HCT116 (cell line): Measurements from ENCODE around the gene AJUBA. TPM values are rescaled to one million over a fixed set of nuclear protein-coding genes. Genes with fewer than 3 reads are reported as not detected.

Source experiments
- ATAC-seq: fragments of 200-7000 bp; cut with Tn5 transposase; 2 replicates; pipeline ENCODE4 v1.9.1; 2020; ENCODE audit warnings: mild to moderate bottlenecking, moderate library complexity
- BruUV-seq: library from RNA; stranded (reverse); fragments of 400-500 nt; replicated peaks from 2 replicates; lab custom pipeline; 2021; lab: Mats Ljungman, UMichigan
- CTCF ChIA-PET: fragments of 300-600 bp; sonication (Branson Sonifier 250); formaldehyde crosslinking; loops from one replicate; lab custom pipeline; 2021; ENCODE audit warnings: antibody characterized with exemption; lab: Charles Lee
- POLR2A ChIA-PET: fragments of 300-600, 350-600 bp; sonication (Branson Sonifier 250); formaldehyde crosslinking; loops from one replicate; lab custom pipeline; 2021; ENCODE audit warnings: antibody characterized with exemption; lab: Charles Lee
- RAD21 ChIA-PET, 2 experiments: fragments of 300-600 bp; sonication (Branson Sonifier 250); formaldehyde crosslinking; loops; one replicate each; lab custom pipeline; 2023; ENCODE audit warnings: low total read pairs in 2 of 2; ENCODE audit not compliant: uncharacterized antibody in 2 of 2, unreplicated experiment in 2 of 2, low non-redundant PET in 1 of 2; lab: Charles Lee
- DNase-seq: peaks from one replicate; pipeline ENCODE4 v3.0.0-alpha.2; 2010; ENCODE audit warnings: low read depth, low spot score
- H2AFZ ChIP-seq: fragments of 200-600 bp; shearing (Covaris generic), sonication (generic); 2 replicates; pipeline ENCODE4 v1.6.1; 2017; ENCODE audit warnings: low read depth, mixed run types, mixed read lengths, antibody characterized with exemption, low read length; ENCODE audit not compliant: poor library complexity, severe bottlenecking
- H3K27ac ChIP-seq: 2 replicates; pipeline ENCODE4 v1.5.1; 2012; ENCODE audit warnings: low read depth, low read length
- H3K27me3 ChIP-seq: fragments of 200-600 bp; sonication (generic); 2 replicates; pipeline ENCODE4 v1.6.1; 2016; ENCODE audit warnings: mixed run types, low read length, mixed read lengths; ENCODE audit not compliant: insufficient read depth
- H3K36me3 ChIP-seq, 2 experiments: fragments of 200-500 bp in 1 of 2; fragments of 200-600 bp in 1 of 2; sonication (Bioruptor generic) in 1 of 2; sonication (generic) in 1 of 2; 2 replicates each; pipeline versions ENCODE4 v1.5.1 to v1.6.1; 2014 to 2016; ENCODE audit warnings: low read length in 2 of 2, inconsistent platforms in 1 of 2, mixed read lengths in 1 of 2, mixed run types in 1 of 2; ENCODE audit not compliant: insufficient read depth in 2 of 2, control insufficient read depth in 1 of 2
- H3K4me1 ChIP-seq, 2 experiments: fragments of 200-600 bp in 1 of 2; sonication (generic) in 1 of 2; 2 replicates each; pipeline versions ENCODE4 v1.5.1 to v1.6.1; 2012 to 2017; ENCODE audit warnings: low read length in 2 of 2, inconsistent platforms in 1 of 2, mild to moderate bottlenecking in 1 of 2, mixed read lengths in 1 of 2, mixed run types in 1 of 2, moderate library complexity in 1 of 2; ENCODE audit not compliant: insufficient read depth in 2 of 2, control insufficient read depth in 1 of 2
- H3K4me2 ChIP-seq: fragments of 200-600 bp; sonication (generic); 2 replicates; pipeline ENCODE4 v1.6.1; 2017; ENCODE audit warnings: mixed run types, low read length, mixed read lengths
- H3K4me3 ChIP-seq, 2 experiments: fragments of 200-600 bp in 1 of 2; sonication (generic) in 1 of 2; replicated peaks in 1 of 2; 2 replicates each; pipeline ENCODE4 v1.5.1; 2011 to 2016; ENCODE audit warnings: low read length in 2 of 2, control low read depth in 1 of 2, low read depth in 1 of 2, mild to moderate bottlenecking in 1 of 2, mixed read lengths in 1 of 2, mixed run types in 1 of 2
- H3K79me2 ChIP-seq: fragments of 200-600 bp; sonication (generic); 2 replicates; pipeline ENCODE4 v1.6.1; 2017; ENCODE audit warnings: mild to moderate bottlenecking, mixed run types, low read length, moderate library complexity, mixed read lengths; ENCODE audit not compliant: insufficient read depth
- H3K9ac ChIP-seq: fragments of 200-600 bp; sonication (generic); 2 replicates; pipeline ENCODE4 v1.6.1; 2016; ENCODE audit warnings: low read length, mixed read lengths
- H3K9me2 ChIP-seq: fragments of 200-600 bp; sonication (generic), shearing (Covaris generic); 2 replicates; pipeline ENCODE4 v1.6.1; 2017; ENCODE audit warnings: mixed run types, mild to moderate bottlenecking, moderate library complexity; ENCODE audit not compliant: insufficient read depth
- H3K9me3 ChIP-seq, 2 experiments: fragments of 200-500 bp in 1 of 2; fragments of 200-600 bp in 1 of 2; sonication (Bioruptor generic) in 1 of 2; sonication (generic) in 1 of 2; 2 replicates each; pipeline ENCODE4 v1.6.1; 2014 to 2017; ENCODE audit warnings: low read length in 2 of 2, mixed read lengths in 2 of 2, inconsistent platforms in 1 of 2, low read depth in 1 of 2, mild to moderate bottlenecking in 1 of 2, mixed run types in 1 of 2, moderate library complexity in 1 of 2; ENCODE audit not compliant: control insufficient read depth in 1 of 2, insufficient read depth in 1 of 2
- H4K20me1 ChIP-seq: fragments of 200-600 bp; sonication (generic), shearing (Covaris generic); 2 replicates; pipeline ENCODE4 v1.6.1; 2017; ENCODE audit warnings: mixed run types, mild to moderate bottlenecking, moderate library complexity; ENCODE audit not compliant: insufficient read depth
- CEBPB ChIP-seq: IDR thresholded peaks from 2 replicates; pipeline ENCODE4 v1.6.1; 2012; ENCODE audit warnings: low read depth
- CTCF ChIP-seq, 3 experiments: fragments of 200-600 bp in 1 of 3; sonication (generic) in 1 of 3; IDR thresholded peaks in 2 of 3; conservative IDR thresholded peaks in 1 of 3; 2 replicates each; pipeline ENCODE4 v1.5.1; 2012 to 2017; ENCODE audit warnings: low read depth in 2 of 3, low read length in 2 of 3, antibody characterized with exemption in 1 of 3, borderline replicate concordance in 1 of 3, control low read depth in 1 of 3, mild to moderate bottlenecking in 1 of 3, mixed read lengths in 1 of 3, mixed run types in 1 of 3, moderate library complexity in 1 of 3; ENCODE audit not compliant: insufficient read depth in 1 of 3
- EGR1 ChIP-seq: IDR thresholded peaks from 2 replicates; pipeline ENCODE4 v1.6.1; 2012; ENCODE audit warnings: low read depth
- EZH2phosphoT487 ChIP-seq: fragments of 200-600 bp; IDR thresholded peaks from 2 replicates; pipeline ENCODE4 v1.6.1; 2018; ENCODE audit warnings: antibody characterized with exemption, borderline replicate concordance
- JUND ChIP-seq: IDR thresholded peaks from 2 replicates; pipeline ENCODE4 v1.6.1; 2012
- POLR2AphosphoS5 ChIP-seq: IDR thresholded peaks from 2 replicates; pipeline ENCODE4 v1.6.1; 2011; ENCODE audit warnings: mild to moderate bottlenecking, low read depth, low read length, moderate library complexity
- RAD21 ChIP-seq: IDR thresholded peaks from 2 replicates; pipeline ENCODE4 v1.6.1; 2012; ENCODE audit warnings: low read depth, mild to moderate bottlenecking
- ZNF274 ChIP-seq: fragments of 200-500 bp; sonication (Bioruptor generic); IDR thresholded peaks from 2 replicates; pipeline ENCODE4 v1.6.1; 2014; ENCODE audit warnings: mild to moderate bottlenecking, low read depth, low read length, inconsistent platforms
- intact Hi-C: fragments of 100-400 bp; cut with micrococcal nuclease; formaldehyde crosslinking; loops from 2 replicates; pipeline ENCODE4 v1.10.0; 2022
- total RNA-seq: library from RNA; stranded (reverse); gene quantifications from one replicate; pipeline ENCODE4 v1.2.1, GENCODE V29; 2021; ENCODE audit not compliant: unreplicated experiment
- TF ChIP-seq, protein P1 (sequence below): IDR thresholded peaks from 2 replicates; pipeline ENCODE4 v1.6.1; 2012

The AJUBA gene
- total RNA-seq, 1 experiment from 2014 or later: 39.7 TPM

DNA sequence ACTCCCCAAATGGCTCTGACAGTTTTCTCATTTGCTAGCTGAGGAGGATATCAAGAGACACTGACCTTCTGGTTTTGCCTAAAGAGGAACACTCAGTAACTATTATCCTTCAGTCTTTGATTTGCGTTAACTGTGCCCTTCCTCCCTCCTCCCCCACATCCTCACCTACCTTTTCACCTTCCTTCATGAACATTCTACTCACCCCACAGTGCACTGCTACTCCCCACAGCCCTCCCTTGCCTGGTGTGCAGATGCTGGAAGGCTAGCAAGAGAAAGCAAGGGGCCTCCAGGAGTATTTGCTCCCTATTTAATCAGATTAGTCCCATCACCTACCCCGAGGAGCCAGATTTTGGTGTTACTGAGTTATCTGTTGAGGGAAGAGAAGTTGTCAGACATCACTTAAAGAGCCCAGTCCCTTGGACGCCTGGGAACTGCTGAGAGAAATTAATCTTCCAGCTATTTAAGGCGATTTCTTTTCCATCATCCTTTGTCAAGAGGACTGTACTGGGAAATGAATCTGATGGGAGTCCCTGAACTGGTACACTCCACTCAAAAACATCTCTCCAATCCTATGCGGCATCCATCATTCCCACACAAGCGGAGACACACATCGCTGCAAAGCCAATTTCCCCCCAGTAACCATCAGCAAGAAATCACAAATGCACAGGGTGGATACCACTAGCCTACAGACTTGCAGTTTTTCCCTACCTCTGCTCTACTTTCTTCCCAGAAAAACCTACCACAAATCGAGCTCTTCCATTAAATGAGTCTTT, 40.9 kb upstream of the AJUBA start:
- ChIA-PET POLR2A (interaction anchor here (1.3 kb wide), 1 partner anchor 16 kb away, joined by 4 read pairs; no protein-coding TSS in a partner anchor), CTCF (interaction anchor here (0.6 kb wide), 1 partner anchor 14 kb away, joined by 3 read pairs; no protein-coding TSS in a partner anchor), RAD21 (interaction anchor here in 1 of 2 experiments (0.7 kb wide), 1 partner anchor 195 kb away, joined by 6 read pairs; no protein-coding TSS in a partner anchor)
- H3K9me2 ChIP-seq: no peaks in the 10 kb centered on the region
- H3K79me2 ChIP-seq: peaks cover 3% of the 10 kb centered on the region
- no TSS peak for BruUV-seq
- H3K27ac ChIP-seq: no peak overlapping the region
- no peak for ATAC-seq
- H3K36me3 ChIP-seq: peaks cover 4 to 12% of the 10 kb centered on the region in 2 experiments; a peak in 3 of 4 replicates
- no peak for TF ChIP-seq CEBPB
- TF ChIP-seq ZNF274: no peak
- no peak for TF ChIP-seq POLR2AphosphoS5
- no peak for TF ChIP-seq JUND
- no peak for TF ChIP-seq RAD21
- TF ChIP-seq, protein P1, sequence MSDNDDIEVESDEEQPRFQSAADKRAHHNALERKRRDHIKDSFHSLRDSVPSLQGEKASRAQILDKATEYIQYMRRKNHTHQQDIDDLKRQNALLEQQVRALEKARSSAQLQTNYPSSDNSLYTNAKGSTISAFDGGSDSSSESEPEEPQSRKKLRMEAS: no peak
- TF ChIP-seq CTCF (IDR thresholded peaks at IDR 0.05 in 2 of 3, conservative IDR thresholded peaks at IDR 0.05 in 1 of 3; ENCODE audit: borderline replicate concordance in 1 of 3, insufficient read depth in 1 of 3, low read depth in 2 of 3, low read length in 2 of 3): no peak
- TF ChIP-seq EZH2phosphoT487: no peak
- TF ChIP-seq EGR1: no peak
- no peak overlapping the region for H3K4me3 ChIP-seq
- intact Hi-C loops: no loop called here
- H4K20me1 ChIP-seq: no peaks in the 10 kb centered on the region
- H3K4me1 ChIP-seq: peaks cover 6 to 16% of the 10 kb centered on the region in 2 experiments; a peak in 3 of 4 replicates
- no peak overlapping the region for H3K4me2 ChIP-seq
- no peak overlapping the region for H2AFZ ChIP-seq
- H3K9ac ChIP-seq: no peak overlapping the region
- no peak for DNase-seq
- H3K9me3 ChIP-seq: no peaks in the 10 kb centered on the region
- no peaks in the 10 kb centered on the region for H3K27me3 ChIP-seq
